Muscle of back (tissue), 11 donors: ENCODE results near the gene ZNF436. TPM values are rescaled to one million over a fixed set of nuclear protein-coding genes. Genes with fewer than 3 reads are reported as not detected.
"Not testable (repeated sequence)": the region's sequence is repeated elsewhere in the genome, so short reads cannot be mapped to it uniquely, and the experiment has no call there.

Experiments
- DNase-seq, 3 donors: peaks; one replicate each; pipeline versions ENCODE4 v3.0.0 to v3.0.0-alpha.2; 2013
- polyA plus RNA-seq, 10 donors: library from polyadenylated mRNA; unstranded; fragments of 120-200 nt; gene quantifications; one replicate each; pipeline ENCODE4 v1.2.1, GENCODE V29; 2013; ENCODE audit not compliant: insufficient read length in 10 of 10

Gene ZNF436
- polyA plus RNA-seq, 10 donors: 34.2 to 63.3 (median 42.6) TPM

DNA sequence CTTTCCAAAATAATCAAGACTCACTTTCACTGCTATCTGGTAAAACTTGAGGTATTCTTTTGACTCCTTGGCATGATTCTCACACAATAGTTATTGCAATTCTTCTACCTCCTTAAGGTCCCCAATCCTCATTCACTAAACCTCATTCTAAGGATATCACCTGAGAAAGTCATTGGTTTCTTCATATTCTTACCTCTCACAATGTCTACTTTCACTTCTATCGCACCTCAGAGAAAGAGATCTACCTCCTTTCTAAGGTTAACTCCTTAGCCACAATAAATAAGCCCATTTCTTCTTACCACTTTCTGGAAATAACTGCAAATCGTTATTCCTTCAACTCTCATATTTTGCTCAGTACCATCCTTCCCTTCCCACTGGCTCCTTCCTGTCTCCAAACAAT is 44.2 kb downstream of the ZNF436 start:
- DNase-seq: no peak

DNA sequence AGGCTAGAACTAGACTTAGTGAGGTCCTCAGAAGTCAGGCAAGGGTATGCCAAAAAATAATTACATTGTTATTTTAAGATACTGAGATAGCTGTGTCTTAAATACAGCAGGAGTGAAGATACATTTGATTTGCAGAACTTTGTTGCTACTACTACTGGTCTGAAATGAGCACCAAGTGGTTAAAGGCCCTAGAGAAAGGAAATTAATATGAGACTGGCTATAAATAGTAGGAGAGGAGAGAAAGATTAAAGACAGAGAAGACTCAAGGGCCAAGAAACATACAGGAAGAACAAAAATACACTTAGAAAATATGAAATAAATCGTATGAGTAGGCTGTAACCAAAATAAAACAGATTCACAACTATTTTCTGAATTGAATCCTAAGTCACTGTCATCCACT is 46.9 kb downstream of the ZNF436 start:
- no peak for DNase-seq

GRCh38 chr1:23310280-23310679 is 59.4 kb downstream of the ZNF436 start:
- not testable (repeated sequence) for DNase-seq

Other genes starting within 250 kb of the ZNF436 start
- gene LUZP1, start 201.0 kb downstream of the ZNF436 start, polyA plus RNA-seq: 10 to 100 TPM; 12.5 to 19.4 (median 15.6) TPM
- gene HTR1D, start 152.3 kb downstream of the ZNF436 start, polyA plus RNA-seq: under 1 TPM in 3 of 10 donors, not detected in 7; 0.08 to 0.14 (median 0.10) TPM
- 100 to 1,000 TPM; 127 to 178 (median 143) TPM for gene HNRNPR, start 25.6 kb downstream of the ZNF436 start, polyA plus RNA-seq
- gene TCEA3, start 54.9 kb upstream of the ZNF436 start, polyA plus RNA-seq: 100 to 1,000 TPM; 164 to 377 (median 286) TPM
- gene ASAP3, start 114.3 kb upstream of the ZNF436 start, polyA plus RNA-seq: 10 to 100 TPM; 47.0 to 72.7 (median 52.6) TPM
- 1 to 10 TPM; 3.1 to 6.2 (median 4.3) TPM for gene E2F2, start 161.4 kb upstream of the ZNF436 start, polyA plus RNA-seq
- gene ID3, start 189.7 kb upstream of the ZNF436 start, polyA plus RNA-seq: 10 to 100 TPM; 37.3 to 88.9 (median 60.3) TPM